ENCODE measurements around the gene NAA35.

DNA sequence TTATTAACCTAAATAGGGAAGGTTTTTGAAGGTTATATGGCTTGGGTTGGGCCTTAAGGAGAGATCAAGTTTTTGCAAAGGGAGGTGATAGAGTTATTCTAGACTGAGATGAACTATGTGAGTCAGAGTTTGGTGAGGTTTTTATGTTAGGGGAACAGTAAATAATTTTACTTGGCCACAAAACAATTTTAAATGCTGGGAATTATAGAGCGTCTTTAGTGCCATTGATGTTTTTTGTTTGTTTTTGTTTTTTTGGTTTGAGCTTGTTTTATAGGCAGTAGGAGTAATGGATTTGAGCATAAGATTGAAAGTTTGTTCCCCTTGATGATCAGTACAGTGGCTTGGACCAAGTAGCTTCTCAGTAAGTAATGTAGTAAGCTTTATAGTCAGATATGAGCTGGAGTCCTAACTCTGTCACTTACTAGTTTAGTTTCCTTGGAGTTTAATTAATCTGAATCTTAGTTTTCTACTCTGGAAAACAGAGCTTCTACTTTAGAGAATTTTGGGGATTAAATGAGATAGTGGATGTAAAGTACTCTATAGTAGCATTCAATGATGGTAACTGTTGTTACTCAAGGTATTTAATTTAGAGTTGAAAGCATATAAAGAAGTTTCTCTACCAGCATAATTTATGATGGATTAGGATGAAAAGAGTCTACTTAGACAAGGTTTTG, 2.9 kb downstream of the NAA35 start:
- no peak for TF ChIP-seq EZH2 (IDR thresholded peaks at IDR 0.05; ENCODE audit: low read length, unreplicated experiment)
- TF ChIP-seq, protein P1, sequence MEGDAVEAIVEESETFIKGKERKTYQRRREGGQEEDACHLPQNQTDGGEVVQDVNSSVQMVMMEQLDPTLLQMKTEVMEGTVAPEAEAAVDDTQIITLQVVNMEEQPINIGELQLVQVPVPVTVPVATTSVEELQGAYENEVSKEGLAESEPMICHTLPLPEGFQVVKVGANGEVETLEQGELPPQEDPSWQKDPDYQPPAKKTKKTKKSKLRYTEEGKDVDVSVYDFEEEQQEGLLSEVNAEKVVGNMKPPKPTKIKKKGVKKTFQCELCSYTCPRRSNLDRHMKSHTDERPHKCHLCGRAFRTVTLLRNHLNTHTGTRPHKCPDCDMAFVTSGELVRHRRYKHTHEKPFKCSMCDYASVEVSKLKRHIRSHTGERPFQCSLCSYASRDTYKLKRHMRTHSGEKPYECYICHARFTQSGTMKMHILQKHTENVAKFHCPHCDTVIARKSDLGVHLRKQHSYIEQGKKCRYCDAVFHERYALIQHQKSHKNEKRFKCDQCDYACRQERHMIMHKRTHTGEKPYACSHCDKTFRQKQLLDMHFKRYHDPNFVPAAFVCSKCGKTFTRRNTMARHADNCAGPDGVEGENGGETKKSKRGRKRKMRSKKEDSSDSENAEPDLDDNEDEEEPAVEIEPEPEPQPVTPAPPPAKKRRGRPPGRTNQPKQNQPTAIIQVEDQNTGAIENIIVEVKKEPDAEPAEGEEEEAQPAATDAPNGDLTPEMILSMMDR (conservative IDR thresholded peaks at IDR 0.05; ENCODE audit: low read depth, low read length) = no peak
- TF ChIP-seq EZH2phosphoT487 (IDR thresholded peaks at IDR 0.05; ENCODE audit: borderline replicate concordance, low read length) = no peak
